ENCODE data around the gene LPCAT3. TPM values are rescaled to one million over a fixed set of nuclear protein-coding genes. Genes with fewer than 3 reads are reported as not detected.

LPCAT3 gene
- total RNA-seq, 1 donor from 2014 or later: 44.6 TPM

DNA sequence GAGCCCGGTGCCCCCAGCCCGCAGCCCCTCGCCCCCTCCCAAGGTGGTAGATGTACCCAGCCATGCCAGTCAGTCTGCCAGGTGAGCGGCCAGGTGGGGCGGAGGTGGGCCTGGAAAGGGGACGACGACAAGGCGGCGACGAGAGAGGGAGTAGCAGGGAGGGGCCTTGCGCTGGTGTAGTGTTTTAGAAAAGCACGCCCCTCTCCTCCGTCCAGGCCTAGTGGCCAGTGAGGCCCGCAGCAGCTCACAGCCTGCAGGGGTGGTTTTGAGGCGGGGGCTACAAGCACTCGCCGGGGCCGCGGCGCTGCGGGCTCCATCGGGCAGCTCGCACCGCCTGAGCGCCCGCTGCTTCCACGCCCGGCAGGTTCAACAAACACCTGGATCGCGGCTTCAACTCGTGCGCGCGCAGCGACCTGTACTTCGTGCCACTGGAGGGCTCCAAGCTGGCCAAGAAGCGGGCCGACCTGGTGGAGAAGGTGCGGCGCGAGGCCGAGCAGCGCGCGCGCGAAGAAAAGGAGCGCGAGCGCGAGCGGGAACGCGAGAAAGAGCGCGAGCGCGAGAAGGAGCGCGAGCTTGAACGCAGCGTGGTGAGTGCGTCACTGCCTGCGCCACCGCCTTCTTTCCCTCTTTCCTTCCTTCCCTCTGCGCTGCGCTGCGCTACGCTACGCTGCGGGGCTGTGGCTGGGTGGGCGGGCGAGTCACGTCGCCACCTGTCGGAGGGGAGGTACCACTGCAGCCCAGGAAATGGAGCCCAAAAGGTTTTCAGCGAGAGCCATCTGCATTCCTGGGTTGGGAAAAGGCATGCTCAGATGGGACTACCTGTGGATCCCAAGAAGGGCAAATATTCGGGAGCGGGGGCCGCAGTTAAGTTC is 80.6 kb downstream of the LPCAT3 start:
- H3K4me3 Mint-ChIP-seq: peak overlapping the region; percentile 73
- no peaks in the 10 kb centered on the region for H3K9me3 Mint-ChIP-seq
- DNase-seq (ENCODE audit: low spot score in 2 of 2, unreplicated experiment in 2 of 2): peak; percentile 84 to 90
- TF ChIP-seq, protein P1, sequence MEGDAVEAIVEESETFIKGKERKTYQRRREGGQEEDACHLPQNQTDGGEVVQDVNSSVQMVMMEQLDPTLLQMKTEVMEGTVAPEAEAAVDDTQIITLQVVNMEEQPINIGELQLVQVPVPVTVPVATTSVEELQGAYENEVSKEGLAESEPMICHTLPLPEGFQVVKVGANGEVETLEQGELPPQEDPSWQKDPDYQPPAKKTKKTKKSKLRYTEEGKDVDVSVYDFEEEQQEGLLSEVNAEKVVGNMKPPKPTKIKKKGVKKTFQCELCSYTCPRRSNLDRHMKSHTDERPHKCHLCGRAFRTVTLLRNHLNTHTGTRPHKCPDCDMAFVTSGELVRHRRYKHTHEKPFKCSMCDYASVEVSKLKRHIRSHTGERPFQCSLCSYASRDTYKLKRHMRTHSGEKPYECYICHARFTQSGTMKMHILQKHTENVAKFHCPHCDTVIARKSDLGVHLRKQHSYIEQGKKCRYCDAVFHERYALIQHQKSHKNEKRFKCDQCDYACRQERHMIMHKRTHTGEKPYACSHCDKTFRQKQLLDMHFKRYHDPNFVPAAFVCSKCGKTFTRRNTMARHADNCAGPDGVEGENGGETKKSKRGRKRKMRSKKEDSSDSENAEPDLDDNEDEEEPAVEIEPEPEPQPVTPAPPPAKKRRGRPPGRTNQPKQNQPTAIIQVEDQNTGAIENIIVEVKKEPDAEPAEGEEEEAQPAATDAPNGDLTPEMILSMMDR (IDR thresholded peaks at IDR 0.05; ENCODE audit: unreplicated experiment): peak; percentile 96
- no peaks in the 10 kb centered on the region for H3K27me3 Mint-ChIP-seq (ENCODE audit: low read depth)
- peaks cover 22% of the 10 kb centered on the region for H3K36me3 Mint-ChIP-seq
- H3K4me1 Mint-ChIP-seq: peaks cover 36% of the 10 kb centered on the region
- H3K27ac Mint-ChIP-seq: peak overlapping the region; percentile 95

GRCh38 chr12:6936636-6937480 is 81.4 kb downstream of the LPCAT3 start:
- peaks cover 43% of the 10 kb centered on the region for H3K4me1 Mint-ChIP-seq
- peak overlapping the region; percentile 73 for H3K4me3 Mint-ChIP-seq
- H3K27ac Mint-ChIP-seq: peak overlapping the region; percentile 86
- TF ChIP-seq, protein P1 (IDR thresholded peaks at IDR 0.05; ENCODE audit: unreplicated experiment): no peak
- no peaks in the 10 kb centered on the region for H3K9me3 Mint-ChIP-seq
- no peaks in the 10 kb centered on the region for H3K27me3 Mint-ChIP-seq (ENCODE audit: low read depth)
- DNase-seq (ENCODE audit: low spot score in 2 of 2, unreplicated experiment in 2 of 2): no peak
- peaks cover 23% of the 10 kb centered on the region for H3K36me3 Mint-ChIP-seq

GRCh38 chr12:6936194-6936635 is 82.1 kb downstream of the LPCAT3 start:
- no peaks in the 10 kb centered on the region for H3K9me3 Mint-ChIP-seq
- no peaks in the 10 kb centered on the region for H3K27me3 Mint-ChIP-seq (ENCODE audit: low read depth)
- TF ChIP-seq, protein P1 (IDR thresholded peaks at IDR 0.05; ENCODE audit: unreplicated experiment): no peak
- H3K4me3 Mint-ChIP-seq: peak overlapping the region; percentile 55
- peak overlapping the region; percentile 86 for H3K27ac Mint-ChIP-seq
- peaks cover 19% of the 10 kb centered on the region for H3K36me3 Mint-ChIP-seq
- DNase-seq (ENCODE audit: low spot score in 2 of 2, unreplicated experiment in 2 of 2): no peak
- H3K4me1 Mint-ChIP-seq: peaks cover 44% of the 10 kb centered on the region

GRCh38 chr12:6935371-6936193 is 82.7 kb downstream of the LPCAT3 start:
- peak overlapping the region; percentile 25 for H3K27ac Mint-ChIP-seq
- H3K36me3 Mint-ChIP-seq: peaks cover 16% of the 10 kb centered on the region
- no peak overlapping the region for H3K4me3 Mint-ChIP-seq

More at GRCh38 chr12:6935371-6936193, 82.7 kb downstream of the LPCAT3 start:
- no peaks in the 10 kb centered on the region for H3K27me3 Mint-ChIP-seq (ENCODE audit: low read depth)
- DNase-seq (ENCODE audit: low spot score in 2 of 2, unreplicated experiment in 2 of 2): no peak
- no peaks in the 10 kb centered on the region for H3K9me3 Mint-ChIP-seq
- TF ChIP-seq, protein P1 (IDR thresholded peaks at IDR 0.05; ENCODE audit: unreplicated experiment): no peak
- peaks cover 49% of the 10 kb centered on the region for H3K4me1 Mint-ChIP-seq
